GM12878 (cell line): Measurements from ENCODE around the gene RAB3C. TPM values are rescaled to one million over a fixed set of nuclear protein-coding genes. Genes with fewer than 3 reads are reported as not detected.

ENCODE experiments used
- ATAC-seq: fragments of 200-7000 bp; cut with Tn5 transposase; 3 replicates; pipeline ENCODE4 v1.9.1; 2020; ENCODE audit warnings: mild to moderate bottlenecking, moderate library complexity
- BruUV-seq: library from RNA; stranded (reverse); fragments of 400-500 nt; replicated peaks from 2 replicates; lab custom pipeline; 2021; lab: Mats Ljungman, UMichigan
- CTCF ChIA-PET: fragments of 300-600 bp; sonication (Branson Sonifier 250); formaldehyde crosslinking; extraction: SDS; loops from one replicate; lab custom pipeline; 2021; ENCODE audit warnings: inconsistent platforms; lab: Yijun Ruan, JAX
- POLR2A ChIA-PET: fragments of 350-600 bp; formaldehyde crosslinking; extraction: SDS; loops from one replicate; lab custom pipeline; 2021; ENCODE audit warnings: inconsistent platforms; lab: Charles Lee
- RAD21 ChIA-PET: fragments of 300-600 bp; sonication (Branson Sonifier 250); formaldehyde crosslinking; loops from one replicate; lab custom pipeline; 2023; ENCODE audit warnings: antibody characterized with exemption; ENCODE audit not compliant: unreplicated experiment; lab: Charles Lee
- SMC1A ChIA-PET: fragments of 300-600 bp; sonication (Branson Sonifier 250); formaldehyde crosslinking; loops from one replicate; lab custom pipeline; 2023; ENCODE audit not compliant: unreplicated experiment, uncharacterized antibody; lab: Charles Lee
- DNase-seq: peaks from one replicate; pipeline ENCODE4 v3.0.0-alpha.2; 2011; ENCODE audit warnings: low read depth, low spot score
- FAIRE-seq: peaks from 3 replicates; lab custom pipeline; 2011; peaks lifted over from hg19 to GRCh38; lab: Jason Lieb, UNC
- H2AFZ ChIP-seq: 2 replicates; pipeline ENCODE4 v1.6.0; 2011; ENCODE audit warnings: low read depth, low read length, control low read depth; ENCODE audit not compliant: control insufficient read depth
- H3K27ac ChIP-seq: 2 replicates; pipeline ENCODE4 v1.5.1; 2011; ENCODE audit warnings: control low read depth; ENCODE audit not compliant: control insufficient read depth, insufficient read depth
- H3K27me3 ChIP-seq, 2 experiments: replicated peaks in 1 of 2; 2 replicates each; pipeline versions ENCODE4 v1.6.0 to v1.6.1; 2011; ENCODE audit warnings: low read length in 1 of 2; ENCODE audit not compliant: control insufficient read depth in 2 of 2, insufficient read depth in 2 of 2
- H3K36me3 ChIP-seq, 2 experiments: 2 replicates each; pipeline ENCODE4 v1.5.1; 2011; ENCODE audit warnings: low read length in 1 of 2; ENCODE audit not compliant: control insufficient read depth in 2 of 2, insufficient read depth in 2 of 2
- H3K4me1 ChIP-seq: 2 replicates; pipeline ENCODE4 v1.6.1; 2011; ENCODE audit warnings: mild to moderate bottlenecking, low read length, moderate library complexity, mixed read lengths; ENCODE audit not compliant: control insufficient read depth, insufficient read depth
- H3K4me2 ChIP-seq: 2 replicates; pipeline ENCODE4 v1.6.0; 2011; ENCODE audit warnings: control low read depth; ENCODE audit not compliant: control insufficient read depth, insufficient read depth
- H3K4me3 ChIP-seq: fragments of 200-600 bp; sonication (generic); 2 replicates; pipeline ENCODE4 v1.5.1; 2016
- H3K79me2 ChIP-seq: 2 replicates; pipeline ENCODE4 v1.6.0; 2011; ENCODE audit warnings: low read length; ENCODE audit not compliant: control insufficient read depth, insufficient read depth
- H3K9ac ChIP-seq: 2 replicates; pipeline ENCODE4 v1.8.0; 2011; ENCODE audit warnings: low read length, control low read depth, mixed read lengths; ENCODE audit not compliant: control insufficient read depth, insufficient read depth
- H3K9me3 ChIP-seq: replicated peaks from 3 replicates; pipeline ENCODE4 v1.5.1; 2011; ENCODE audit warnings: mild to moderate bottlenecking, low read length; ENCODE audit not compliant: control insufficient read depth, insufficient read depth
- H4K20me1 ChIP-seq: 2 replicates; pipeline ENCODE4 v1.6.0; 2011; ENCODE audit not compliant: control insufficient read depth, insufficient read depth
- ASH2L ChIP-seq: fragments of 300-600, 200-600 bp; sonication (generic); IDR thresholded peaks from 2 replicates; pipeline ENCODE4 v1.6.1; 2017; ENCODE audit warnings: low read depth, mild to moderate bottlenecking, borderline replicate concordance
- BCL11A ChIP-seq: IDR thresholded peaks from 2 replicates; pipeline ENCODE4 v1.6.1; 2011; ENCODE audit warnings: low read depth, low read length
- BCL3 ChIP-seq: IDR thresholded peaks from 2 replicates; pipeline ENCODE4 v1.6.1; 2011; ENCODE audit warnings: borderline replicate concordance, low read depth, mild to moderate bottlenecking, moderate library complexity, low read length; ENCODE audit not compliant: insufficient read depth, poor library complexity, severe bottlenecking
- BCLAF1 ChIP-seq: fragments of 450-650 bp; IDR thresholded peaks from 2 replicates; pipeline ENCODE4 v1.6.1; 2017; ENCODE audit warnings: antibody characterized with exemption, mild to moderate bottlenecking, moderate library complexity
- CHD4 ChIP-seq: fragments of 200-600 bp; sonication (generic); IDR thresholded peaks from 2 replicates; pipeline ENCODE4 v1.6.1; 2016; ENCODE audit warnings: mild to moderate bottlenecking
- HDAC2 ChIP-seq: fragments of 200-600 bp; sonication (generic); IDR thresholded peaks from 2 replicates; pipeline ENCODE4 v1.6.1; 2017
- HDAC6 ChIP-seq: fragments of 200-600 bp; sonication (generic); IDR thresholded peaks from one replicate; pipeline ENCODE4 v1.8.0; 2017; ENCODE audit warnings: antibody characterized with exemption; ENCODE audit not compliant: unreplicated experiment
- KLF5 ChIP-seq: fragments of 450-650 bp; IDR thresholded peaks from 2 replicates; pipeline ENCODE4 v1.6.1; 2014; ENCODE audit warnings: mild to moderate bottlenecking; ENCODE audit not compliant: partially characterized antibody
- MYB ChIP-seq: fragments of 150-350 bp; IDR thresholded peaks from 2 replicates; pipeline ENCODE4 v1.6.1; 2014; ENCODE audit warnings: mild to moderate bottlenecking, low read depth, low read length, borderline replicate concordance
- MYC ChIP-seq: IDR thresholded peaks from 2 replicates; pipeline ENCODE4 v1.6.1; 2011; ENCODE audit warnings: mild to moderate bottlenecking, low read length, moderate library complexity, inconsistent platforms; ENCODE audit not compliant: insufficient read depth, insufficient replicate concordance, insufficient read length, severe bottlenecking
- NR2C1 ChIP-seq: fragments of 450-650 bp; IDR thresholded peaks from 2 replicates; pipeline ENCODE4 v1.6.1; 2017; ENCODE audit warnings: antibody characterized with exemption, mild to moderate bottlenecking, moderate library complexity
- PKNOX1 ChIP-seq: fragments of 450-650 bp; IDR thresholded peaks from 2 replicates; pipeline ENCODE4 v1.6.1; 2016; ENCODE audit warnings: mild to moderate bottlenecking
- RAD51 ChIP-seq: fragments of 450-650 bp; IDR thresholded peaks from 2 replicates; pipeline ENCODE4 v1.6.1; 2016; ENCODE audit warnings: moderate library complexity, mild to moderate bottlenecking, inconsistent platforms
- SMAD1 ChIP-seq: fragments of 450-650 bp; IDR thresholded peaks from 2 replicates; pipeline ENCODE4 v1.6.1; 2018; ENCODE audit warnings: mild to moderate bottlenecking, low read depth; ENCODE audit not compliant: partially characterized antibody
- TARDBP ChIP-seq: IDR thresholded peaks from 2 replicates; pipeline ENCODE4 v1.6.1; 2016; ENCODE audit warnings: borderline replicate concordance
- ZBTB4 ChIP-seq: fragments of 450-650 bp; formaldehyde crosslinking; IDR thresholded peaks from 2 replicates; pipeline ENCODE4 v1.4.0; 2022; ENCODE audit warnings: mild to moderate bottlenecking, moderate library complexity
- in situ Hi-C: fragments of 300-500 bp; cut with MboI; formaldehyde crosslinking; loops from 9 replicates; pipeline ENCODE4 v1.14.3; 2018; ENCODE audit warnings: mixed read lengths
- intact Hi-C: fragments of 100-400 bp; cut with micrococcal nuclease; formaldehyde crosslinking; loops from one replicate; pipeline ENCODE4 v1.14.2; 2022; ENCODE audit not compliant: unreplicated experiment
- polyA plus RNA-seq, 11 experiments: library from polyadenylated mRNA; depleted of rRNA in 4 of 11; unstranded in 6 of 11; stranded (reverse) in 5 of 11; fragments of >200 nt; fragmentation: Nextera tagmentation in 4 of 11; fragmentation: Illumina TruSeq in 1 of 11; extraction: Ambion mirVana in 4 of 11; extraction: Trizol in 1 of 11; gene quantifications; 1 replicate in 1 of 11; 2 replicates in 10 of 11; pipeline versions ENCODE4 v1.2.1 to v1.2.3, GENCODE V29; 2011 to 2016; ENCODE audit warnings: inconsistent platforms in 2 of 11, missing spikeins in 2 of 11, low read depth in 1 of 11
- total RNA-seq, 4 experiments: library from RNA; depleted of rRNA in 3 of 4; stranded (reverse); fragments of >200 nt in 3 of 4; fragmentation: Illumina TruSeq in 1 of 4; extraction: Trizol in 1 of 4; gene quantifications; 2 replicates each; pipeline versions ENCODE4 v1.2.1 to v1.2.3, GENCODE V29; 2013 to 2021

RAB3C gene
- total and polyA plus RNA-seq, 10 of the 15 experiments (the other 5 are each of a cell fraction or from before 2014, with no cell fraction given) = not detected

GRCh38 chr5:58797021-58797420 lies 214.1 kb downstream of the RAB3C start:
- TF ChIP-seq PKNOX1 = no peak
- no peak for TF ChIP-seq ASH2L
- TF ChIP-seq TARDBP = no peak
- no peak for TF ChIP-seq ZBTB4 (CRISPR knock-in tag)
- TF ChIP-seq NR2C1 = no peak
- no peak for TF ChIP-seq BCL11A
- TF ChIP-seq BCLAF1 = no peak
- TF ChIP-seq CHD4 = no peak
- no peak for TF ChIP-seq BCL3
- no peak for TF ChIP-seq RAD51
- TF ChIP-seq SMAD1 = no peak
- no peak for TF ChIP-seq KLF5
- TF ChIP-seq MYB = no peak
- TF ChIP-seq HDAC6 = no peak
- TF ChIP-seq HDAC2 = no peak
- TF ChIP-seq MYC = no peak
- no peak overlapping the region for H3K27ac ChIP-seq
- no peak overlapping the region for H2AFZ ChIP-seq
- ChIA-PET SMC1A (interaction anchor here (1.3 to 2.0 kb wide), 4 partner anchors 14 to 36 kb away, joined by 4 to 7 read pairs (median 5); no protein-coding TSS in a partner anchor), RAD21 (interaction anchor here (0.9 kb wide), 1 partner anchor 13 kb away, joined by 3 read pairs; no protein-coding TSS in a partner anchor), POLR2A (interaction anchor here (1.0 kb wide), 1 partner anchor 12 kb away, joined by 3 read pairs; no protein-coding TSS in a partner anchor), CTCF (interaction anchor here (1.0 kb wide), 1 partner anchor 52 kb away, joined by 4 read pairs; no protein-coding TSS in a partner anchor)
- no peak for DNase-seq
- H3K79me2 ChIP-seq = no peaks in the 10 kb centered on the region
- H3K9me3 ChIP-seq = no peaks in the 10 kb centered on the region
- no peaks in the 10 kb centered on the region for H3K36me3 ChIP-seq
- BruUV-seq = no TSS peak
- H3K27me3 ChIP-seq = no peaks in the 10 kb centered on the region
- no peaks in the 10 kb centered on the region for H4K20me1 ChIP-seq
- in situ Hi-C loops = no loop called here
- H3K4me1 ChIP-seq = no peaks in the 10 kb centered on the region
- no peak for ATAC-seq
- no peak overlapping the region for H3K4me2 ChIP-seq
- no peak overlapping the region for H3K9ac ChIP-seq
- intact Hi-C loops = no loop called here
- no peak for FAIRE-seq
- no peak overlapping the region for H3K4me3 ChIP-seq
